ENCODE results near the gene DHCR7. TPM values are rescaled to one million over a fixed set of nuclear protein-coding genes. Genes with fewer than 3 reads are reported as not detected.
A peak's percentile ranks its signal among the peaks of the same experiment; 100 is the strongest.

The DHCR7 gene
- total RNA-seq, 1 donor from 2014 or later = 140 TPM

DNA sequence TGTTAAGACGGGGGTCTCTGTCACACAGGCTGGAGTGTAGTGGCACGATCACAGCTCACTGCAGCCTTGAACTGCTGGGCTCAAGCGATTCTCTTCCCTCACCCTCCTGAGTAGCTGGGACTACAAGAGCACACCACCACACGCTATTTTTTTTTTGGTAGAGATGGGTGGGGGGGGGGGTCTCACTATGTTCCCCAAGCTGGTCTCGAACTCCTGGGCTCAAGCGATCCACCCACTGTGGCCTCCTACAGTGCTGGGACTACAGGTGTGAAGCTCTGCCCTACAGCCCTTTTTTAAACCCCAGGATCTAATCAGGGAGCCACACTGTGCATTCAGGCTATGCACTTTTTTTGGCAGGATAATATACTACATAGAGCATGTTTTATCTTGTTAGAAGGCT is 1.4 kb upstream of the DHCR7 start:
- peaks cover 3% of the 10 kb centered on the region for H3K9me3 Mint-ChIP-seq (ENCODE audit: low read depth)
- no peaks in the 10 kb centered on the region for H3K27me3 Mint-ChIP-seq
- no peak for TF ChIP-seq CTCF (IDR thresholded peaks at IDR 0.05; ENCODE audit: unreplicated experiment)
- H3K4me1 Mint-ChIP-seq (ENCODE audit: low read depth) = peaks cover 53% of the 10 kb centered on the region
- no peak for DNase-seq (ENCODE audit: low spot score, unreplicated experiment)
- no peak overlapping the region for H3K27ac Mint-ChIP-seq
- H3K36me3 Mint-ChIP-seq (ENCODE audit: insufficient read depth) = peaks cover 20% of the 10 kb centered on the region
- H3K4me3 Mint-ChIP-seq (ENCODE audit: low read depth) = peak overlapping the region; percentile 93

GRCh38 chr11:71447791-71448256 is 369 bp downstream of the DHCR7 start:
- Mint-ChIP-seq H3K9me3 (ENCODE audit: low read depth) (peaks cover 3% of the 10 kb centered on the region), H3K36me3 (ENCODE audit: insufficient read depth) (peaks cover 24% of the 10 kb centered on the region), H3K27ac (peak overlapping the region; percentile 88), H3K4me3 (ENCODE audit: low read depth) (peak overlapping the region; percentile 93), H3K27me3 (no peaks in the 10 kb centered on the region), H3K4me1 (ENCODE audit: low read depth) (peaks cover 47% of the 10 kb centered on the region)
- no peak for TF ChIP-seq CTCF (IDR thresholded peaks at IDR 0.05; ENCODE audit: unreplicated experiment)
- DNase-seq (ENCODE audit: low spot score, unreplicated experiment) = no peak

DNA sequence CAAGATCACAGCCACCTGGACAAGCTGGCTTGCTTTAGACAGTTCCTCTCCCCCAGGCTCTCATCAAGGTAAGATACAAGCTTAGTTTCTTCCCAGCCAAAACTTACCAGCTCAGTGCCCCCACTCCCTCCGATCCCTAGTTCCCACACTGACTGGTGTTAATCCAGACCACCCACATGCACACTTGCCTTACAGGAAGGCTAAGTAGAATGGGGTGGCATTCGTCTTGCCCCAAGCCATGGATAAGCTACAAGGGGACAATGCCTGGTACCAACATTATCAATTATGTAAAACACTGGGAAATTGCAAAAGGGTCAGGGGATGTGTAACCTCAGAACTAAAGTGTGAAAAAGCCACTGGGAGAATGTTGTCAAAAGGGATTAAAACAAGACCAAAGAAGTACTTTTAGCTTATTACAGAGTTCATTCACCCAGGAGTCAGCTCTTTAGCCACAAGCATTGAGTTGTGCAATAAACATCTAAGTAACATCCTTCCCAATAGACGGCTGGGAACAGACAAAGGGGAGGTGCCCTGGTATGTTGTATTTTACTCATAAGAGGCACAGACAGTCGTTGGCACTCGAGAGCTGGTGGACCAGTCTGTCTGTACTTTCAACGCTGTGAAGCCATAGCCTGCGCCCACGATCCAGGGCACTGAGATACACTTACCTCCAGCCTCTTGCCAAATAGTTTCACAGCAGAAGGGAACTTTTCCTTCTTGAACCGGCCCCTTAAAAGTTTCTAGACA is 1.1 kb downstream of the DHCR7 start:
- H3K27me3 Mint-ChIP-seq = no peaks in the 10 kb centered on the region
- peaks cover 27% of the 10 kb centered on the region for H3K36me3 Mint-ChIP-seq (ENCODE audit: insufficient read depth)
- peaks cover 44% of the 10 kb centered on the region for H3K4me1 Mint-ChIP-seq (ENCODE audit: low read depth)
- DNase-seq (ENCODE audit: low spot score, unreplicated experiment) = no peak
- H3K4me3 Mint-ChIP-seq (ENCODE audit: low read depth) = peak overlapping the region; percentile 93
- TF ChIP-seq CTCF (IDR thresholded peaks at IDR 0.05; ENCODE audit: unreplicated experiment) = no peak
- H3K9me3 Mint-ChIP-seq (ENCODE audit: low read depth) = peaks cover 3% of the 10 kb centered on the region
- H3K27ac Mint-ChIP-seq = peak overlapping the region; percentile 88

- H3K27ac Mint-ChIP-seq = no peak overlapping the region
- no peak for DNase-seq (ENCODE audit: low spot score, unreplicated experiment)
- peaks cover 3% of the 10 kb centered on the region for H3K9me3 Mint-ChIP-seq (ENCODE audit: low read depth)
- H3K4me3 Mint-ChIP-seq (ENCODE audit: low read depth) = peak overlapping the region; percentile 93
- TF ChIP-seq CTCF (IDR thresholded peaks at IDR 0.05; ENCODE audit: unreplicated experiment) = no peak
- peaks cover 27% of the 10 kb centered on the region for H3K36me3 Mint-ChIP-seq (ENCODE audit: insufficient read depth)
- no peaks in the 10 kb centered on the region for H3K27me3 Mint-ChIP-seq
- peaks cover 37% of the 10 kb centered on the region for H3K4me1 Mint-ChIP-seq (ENCODE audit: low read depth)
Measured at GRCh38 chr11:71446150-71446549, 2.0 kb downstream of the DHCR7 start.

DNA sequence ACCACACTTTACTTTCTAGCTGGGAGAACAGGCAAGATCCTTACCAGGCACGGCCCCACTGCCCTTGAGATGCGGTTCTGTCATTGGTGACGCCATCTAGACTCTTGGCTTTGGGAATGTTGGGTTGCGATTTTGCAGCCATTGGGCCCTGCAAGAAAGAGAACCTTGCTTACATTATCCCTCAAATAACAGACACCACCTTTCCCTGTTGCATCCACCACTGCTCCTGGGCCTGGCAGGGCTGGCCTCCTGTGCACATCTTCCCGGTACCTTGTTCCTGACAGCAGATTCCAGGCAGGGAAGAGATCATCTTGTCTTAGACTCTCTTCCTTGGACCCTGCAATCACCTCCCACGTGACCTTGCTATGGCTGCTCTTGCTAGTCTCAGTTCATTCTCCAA is 3.4 kb downstream of the DHCR7 start:
- peaks cover 3% of the 10 kb centered on the region for H3K9me3 Mint-ChIP-seq (ENCODE audit: low read depth)
- H3K36me3 Mint-ChIP-seq (ENCODE audit: insufficient read depth) = peaks cover 29% of the 10 kb centered on the region
- TF ChIP-seq CTCF (IDR thresholded peaks at IDR 0.05; ENCODE audit: unreplicated experiment) = no peak
- H3K27me3 Mint-ChIP-seq = no peaks in the 10 kb centered on the region
- DNase-seq (ENCODE audit: low spot score, unreplicated experiment) = no peak
- H3K27ac Mint-ChIP-seq = no peak overlapping the region
- peaks cover 28% of the 10 kb centered on the region for H3K4me1 Mint-ChIP-seq (ENCODE audit: low read depth)
- H3K4me3 Mint-ChIP-seq (ENCODE audit: low read depth) = no peak overlapping the region

All from progenitor cell of endocrine pancreas (in vitro differentiated cells).